Adrenal gland (tissue), 5 donors: ENCODE results near the gene DOLPP1.

Experiments used
- CTCF ChIP-seq, 6 experiments: fragments of 450-650 bp in 4 of 6; fragments of 200-600 bp in 2 of 6; sonication (generic) in 1 of 6; IDR thresholded peaks; 1 replicate in 5 of 6; 2 replicates in 1 of 6; pipeline versions ENCODE4 v1.5.1 to v1.8.0; 2016 to 2021; ENCODE audit warnings: antibody characterized with exemption in 6 of 6, mild to moderate bottlenecking in 2 of 6, moderate library complexity in 1 of 6
- POLR2A ChIP-seq, 2 donors: fragments of 450-650 bp; IDR thresholded peaks; one replicate each; pipeline ENCODE4 v1.6.1; 2017; ENCODE audit warnings: antibody characterized with exemption in 2 of 2, mild to moderate bottlenecking in 2 of 2, moderate library complexity in 1 of 2
- donor health status: DM: no; HTN: no; CAD: no.

GRCh38 chr9:129124506-129125069 is 43.7 kb downstream of the DOLPP1 start:
- TF ChIP-seq POLR2A (IDR thresholded peaks at IDR 0.05) (no peak), CTCF (IDR thresholded peaks at IDR 0.05) (no peak)
